CD8-positive, alpha-beta memory T cell (primary cell): ENCODE data around the gene ANKMY2. TPM values are rescaled to one million over a fixed set of nuclear protein-coding genes. Genes with fewer than 3 reads are reported as not detected.

Experiments used
- CTCF ChIA-PET: fragments of 350-600 bp; sonication (Branson Sonifier 250); formaldehyde crosslinking; loops from one replicate; lab custom pipeline; 2021; ENCODE audit warnings: antibody characterized with exemption; lab: Charles Lee
- POLR2A ChIA-PET: fragments of 350-600 bp; sonication (Branson Sonifier 250); formaldehyde crosslinking; loops from one replicate; lab custom pipeline; 2021; ENCODE audit warnings: antibody characterized with exemption; lab: Charles Lee
- DNase-seq, 5 donors: peaks; one replicate each; pipeline versions ENCODE4 v3.0.0 to v3.0.0-alpha.2; 2020 to 2022; ENCODE audit warnings: mixed read lengths in 1 of 5
- H3K27ac ChIP-seq: one replicate; pipeline ENCODE4 v1.7.0; 2013; ENCODE audit warnings: low read depth, mild to moderate bottlenecking, low read length, moderate library complexity
- H3K27me3 ChIP-seq: 2 replicates; pipeline ENCODE4 v1.7.0; 2013; ENCODE audit warnings: low read length, mild to moderate bottlenecking; ENCODE audit not compliant: insufficient read depth, poor library complexity, severe bottlenecking
- H3K36me3 ChIP-seq: 2 replicates; pipeline ENCODE4 v1.7.0; 2013; ENCODE audit warnings: mild to moderate bottlenecking, low read length, moderate library complexity; ENCODE audit not compliant: insufficient read depth
- H3K4me1 ChIP-seq: 2 replicates; pipeline ENCODE4 v1.7.0; 2013; ENCODE audit warnings: mild to moderate bottlenecking, low read length, moderate library complexity; ENCODE audit not compliant: insufficient read depth
- H3K4me3 ChIP-seq: 2 replicates; pipeline ENCODE4 v1.7.0; 2013; ENCODE audit warnings: mild to moderate bottlenecking, low read length
- H3K9me3 ChIP-seq: 2 replicates; pipeline ENCODE4 v1.7.0; 2013; ENCODE audit warnings: mild to moderate bottlenecking, low read length
- H3K27ac Mint-ChIP-seq, 8 donors: one replicate each; pipeline ENCODE4 v1.8.0; 2020 to 2021; ENCODE audit warnings: mixed read lengths in 8 of 8, mild to moderate bottlenecking in 6 of 8, inconsistent platforms in 3 of 8, moderate library complexity in 3 of 8
- H3K27me3 Mint-ChIP-seq, 2 donors: one replicate each; pipeline ENCODE4 v1.8.0; 2020 to 2021; ENCODE audit warnings: mixed read lengths in 2 of 2, mild to moderate bottlenecking in 1 of 2, moderate library complexity in 1 of 2
- H3K36me3 Mint-ChIP-seq, 3 donors: one replicate each; pipeline ENCODE4 v1.8.0; 2020 to 2021; ENCODE audit warnings: mixed read lengths in 3 of 3, inconsistent platforms in 1 of 3, mild to moderate bottlenecking in 1 of 3
- H3K4me1 Mint-ChIP-seq, 3 donors: one replicate each; pipeline ENCODE4 v1.8.0; 2020 to 2021; ENCODE audit warnings: mixed read lengths in 3 of 3, inconsistent platforms in 1 of 3, mild to moderate bottlenecking in 1 of 3
- H3K4me3 Mint-ChIP-seq, 7 donors: one replicate each; pipeline ENCODE4 v1.8.0; 2020 to 2021; ENCODE audit warnings: mixed read lengths in 7 of 7, mild to moderate bottlenecking in 6 of 7, moderate library complexity in 4 of 7, inconsistent platforms in 2 of 7
- H3K9me3 Mint-ChIP-seq, 5 donors: one replicate each; pipeline ENCODE4 v1.8.0; 2020 to 2022; ENCODE audit warnings: mixed read lengths in 5 of 5, mild to moderate bottlenecking in 3 of 5, moderate library complexity in 2 of 5, inconsistent platforms in 1 of 5
- polyA plus RNA-seq: library from polyadenylated mRNA; unstranded; fragments of 300-500 nt; fragmentation: Illumina TruSeq; gene quantifications from one replicate; pipeline ENCODE4 v1.2.3, GENCODE V29; 2021
- total RNA-seq, 2 experiments: library from RNA; stranded (reverse); gene quantifications; one replicate each; pipeline ENCODE4 v1.2.3, GENCODE V29; 2021

Gene ANKMY2
- total and polyA plus RNA-seq, 3 experiments from 2014 or later, result 10.7 to 20.1 (median 10.9) TPM

DNA sequence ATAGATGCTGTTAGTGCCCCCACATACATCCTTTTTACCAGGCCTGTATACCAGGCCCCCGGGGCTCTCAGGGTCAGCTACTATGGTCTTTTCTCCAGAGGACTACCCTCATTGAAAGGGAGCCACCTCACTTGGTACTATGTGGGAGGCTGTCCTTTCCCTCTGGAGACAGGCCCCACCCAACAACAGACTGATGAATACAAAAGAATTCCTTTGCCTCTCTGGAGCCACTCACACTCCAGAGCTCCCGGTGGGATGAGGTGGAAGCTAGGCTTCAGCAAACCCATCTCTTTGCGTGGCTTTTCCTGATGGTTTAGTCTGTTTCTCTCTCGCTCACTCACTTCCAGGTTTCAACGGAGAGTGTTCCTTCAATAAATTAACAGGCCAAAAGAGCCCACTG lies 30.3 kb downstream of the ANKMY2 start:
- Mint-ChIP-seq H3K27me3 (no peaks in the 10 kb centered on the region), H3K9me3 (no peaks in the 10 kb centered on the region), H3K4me3 (no peak overlapping the region), H3K27ac (no peak overlapping the region), H3K36me3 (peaks cover 12 to 69% (median 28%) of the 10 kb centered on the region in 3 donors), H3K4me1 (peaks cover 0 to 8% (median 5%) of the 10 kb centered on the region in 3 donors)
- no peak for DNase-seq
- H3K36me3 ChIP-seq, result peaks cover 18% of the 10 kb centered on the region
- no peak overlapping the region for H3K27ac ChIP-seq
- H3K4me3 ChIP-seq, result no peak overlapping the region
- ChIA-PET POLR2A (no interaction called here), CTCF (no interaction called here)
- no peaks in the 10 kb centered on the region for H3K9me3 ChIP-seq
- H3K27me3 ChIP-seq, result no peaks in the 10 kb centered on the region
- H3K4me1 ChIP-seq, result no peaks in the 10 kb centered on the region

DNA sequence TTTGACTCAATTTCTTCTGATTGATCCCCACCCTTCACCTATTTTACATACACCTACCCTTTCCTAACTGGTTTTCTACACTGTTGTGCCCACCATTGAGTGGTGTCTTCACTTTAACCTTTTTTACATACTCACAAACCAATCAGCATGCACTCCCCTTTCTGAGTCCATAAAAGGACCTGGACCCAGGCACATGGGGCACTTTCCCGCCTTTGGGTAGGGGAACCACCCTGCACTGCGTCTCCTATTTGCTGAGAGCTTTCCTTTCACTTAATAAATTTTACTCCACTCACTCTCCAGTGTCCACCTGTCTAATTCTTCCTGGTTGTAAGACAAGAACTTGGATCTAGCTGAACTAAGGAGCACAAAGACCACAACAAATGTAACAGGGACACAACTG lies 33.8 kb downstream of the ANKMY2 start:
- Histone ChIP-seq H3K4me1 (no peaks in the 10 kb centered on the region), H3K27ac (no peak overlapping the region), H3K27me3 (no peaks in the 10 kb centered on the region), H3K9me3 (no peaks in the 10 kb centered on the region), H3K36me3 (peaks cover 18% of the 10 kb centered on the region), H3K4me3 (no peak overlapping the region)
- H3K4me3 Mint-ChIP-seq, result no peak overlapping the region
- ChIA-PET POLR2A (no interaction called here), CTCF (no interaction called here)
- H3K4me1 Mint-ChIP-seq, result no peaks in the 10 kb centered on the region
- H3K36me3 Mint-ChIP-seq, result peaks cover 3 to 70% (median 25%) of the 10 kb centered on the region in 3 donors
- no peaks in the 10 kb centered on the region for H3K27me3 Mint-ChIP-seq
- no peak for DNase-seq
- H3K9me3 Mint-ChIP-seq, result no peaks in the 10 kb centered on the region
- H3K27ac Mint-ChIP-seq, result peak overlapping the region in 1 of 8 donors; percentile 62

DNA sequence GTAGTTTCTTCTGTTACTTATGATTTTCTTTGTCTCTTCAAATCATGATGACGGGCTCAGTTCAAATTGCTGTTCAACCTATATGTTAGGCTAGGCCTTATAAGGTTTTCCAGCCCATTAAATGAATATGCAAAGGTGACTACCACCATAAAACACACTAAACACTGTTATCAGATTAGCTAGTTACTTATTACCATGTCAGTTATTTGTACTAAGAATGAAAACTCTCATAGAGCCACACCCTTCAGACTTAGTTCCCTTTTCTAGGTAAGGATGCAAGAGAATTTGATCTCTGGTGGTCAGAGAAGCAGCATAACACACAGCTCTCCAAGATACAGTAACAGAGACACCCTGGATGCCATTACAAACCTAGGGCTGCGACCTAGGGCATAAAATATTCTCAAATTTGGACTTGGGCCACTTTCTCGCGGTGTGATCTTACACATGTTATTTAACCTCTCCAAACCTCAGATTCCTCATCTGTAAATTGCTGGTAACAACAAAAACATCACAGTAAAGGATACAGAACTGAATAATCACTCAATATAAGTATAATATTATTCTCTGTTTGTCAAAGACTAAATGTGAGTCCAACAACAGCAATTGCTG lies 35.6 kb downstream of the ANKMY2 start:
- no peaks in the 10 kb centered on the region for H3K4me1 Mint-ChIP-seq
- H3K27ac Mint-ChIP-seq, result no peak overlapping the region
- H3K27me3 Mint-ChIP-seq, result no peaks in the 10 kb centered on the region
- no peak overlapping the region for H3K4me3 Mint-ChIP-seq
- Histone ChIP-seq H3K27ac (no peak overlapping the region), H3K27me3 (no peaks in the 10 kb centered on the region), H3K9me3 (no peaks in the 10 kb centered on the region), H3K36me3 (peaks cover 10% of the 10 kb centered on the region), H3K4me3 (no peak overlapping the region), H3K4me1 (no peaks in the 10 kb centered on the region)
- POLR2A ChIA-PET, result no interaction called here
- no peak for DNase-seq
- peaks cover 3 to 62% (median 23%) of the 10 kb centered on the region in 3 donors for H3K36me3 Mint-ChIP-seq
- CTCF ChIA-PET, result no interaction called here
- no peaks in the 10 kb centered on the region for H3K9me3 Mint-ChIP-seq

DNA sequence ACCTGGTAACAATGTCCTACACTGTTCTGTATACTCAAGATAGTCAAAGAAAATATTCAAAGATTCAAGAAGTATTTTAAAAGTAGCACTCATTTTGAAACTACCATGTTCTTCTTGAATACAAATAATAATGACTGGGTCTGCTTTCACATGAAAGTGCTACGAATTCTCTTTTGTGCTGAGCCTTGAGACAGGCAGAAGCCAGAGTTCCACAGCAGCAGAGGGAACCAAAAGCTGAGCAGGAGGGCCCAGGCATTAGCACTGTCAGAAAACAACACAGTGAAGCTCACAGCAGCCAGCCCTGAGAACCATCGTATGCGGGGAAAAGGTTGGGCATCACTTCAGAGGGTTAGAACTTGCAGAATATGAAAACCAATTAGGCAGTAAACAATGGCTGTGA lies 38.9 kb downstream of the ANKMY2 start:
- H3K36me3 Mint-ChIP-seq, result peaks cover 12 to 69% (median 27%) of the 10 kb centered on the region in 3 donors
- no peak overlapping the region for H3K4me3 Mint-ChIP-seq
- Histone ChIP-seq H3K4me3 (no peak overlapping the region), H3K4me1 (no peaks in the 10 kb centered on the region), H3K27ac (no peak overlapping the region), H3K27me3 (no peaks in the 10 kb centered on the region), H3K36me3 (no peaks in the 10 kb centered on the region), H3K9me3 (no peaks in the 10 kb centered on the region)
- H3K4me1 Mint-ChIP-seq, result no peaks in the 10 kb centered on the region
- CTCF ChIA-PET, result no interaction called here
- H3K9me3 Mint-ChIP-seq, result no peaks in the 10 kb centered on the region
- POLR2A ChIA-PET, result no interaction called here
- H3K27me3 Mint-ChIP-seq, result no peaks in the 10 kb centered on the region
- no peak for DNase-seq
- peak overlapping the region in 2 of 8 donors; percentile 42 to 45 for H3K27ac Mint-ChIP-seq

DNA sequence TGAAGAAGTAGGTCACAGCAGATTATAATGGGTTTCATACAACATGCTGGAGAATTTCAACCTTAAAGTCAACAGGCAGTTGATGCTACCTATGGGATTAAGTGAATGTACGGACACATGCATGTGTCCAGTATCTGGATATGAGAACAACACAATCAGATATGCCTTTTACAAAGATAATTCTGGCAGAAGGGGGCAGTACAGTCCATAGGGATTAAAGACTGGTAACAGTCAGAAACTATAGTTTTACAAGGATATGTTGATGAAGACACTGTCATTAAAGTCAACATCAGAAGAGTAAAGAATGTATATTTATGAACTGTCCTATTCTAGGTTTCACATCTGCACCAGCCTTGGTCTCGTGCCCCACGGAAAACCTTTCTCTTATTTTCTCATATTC lies 41.5 kb downstream of the ANKMY2 start:
- Histone ChIP-seq H3K27ac (no peak overlapping the region), H3K27me3 (no peaks in the 10 kb centered on the region), H3K4me3 (no peak overlapping the region), H3K9me3 (no peaks in the 10 kb centered on the region), H3K36me3 (no peaks in the 10 kb centered on the region), H3K4me1 (no peaks in the 10 kb centered on the region)
- H3K27ac Mint-ChIP-seq, result peak overlapping the region in 1 of 8 donors; percentile 35
- ChIA-PET POLR2A (no interaction called here), CTCF (no interaction called here)
- peaks cover 10 to 75% (median 34%) of the 10 kb centered on the region in 3 donors for H3K36me3 Mint-ChIP-seq
- H3K9me3 Mint-ChIP-seq, result no peaks in the 10 kb centered on the region
- no peak for DNase-seq
- H3K27me3 Mint-ChIP-seq, result no peaks in the 10 kb centered on the region
- H3K4me3 Mint-ChIP-seq, result no peak overlapping the region
- no peaks in the 10 kb centered on the region for H3K4me1 Mint-ChIP-seq

DNA sequence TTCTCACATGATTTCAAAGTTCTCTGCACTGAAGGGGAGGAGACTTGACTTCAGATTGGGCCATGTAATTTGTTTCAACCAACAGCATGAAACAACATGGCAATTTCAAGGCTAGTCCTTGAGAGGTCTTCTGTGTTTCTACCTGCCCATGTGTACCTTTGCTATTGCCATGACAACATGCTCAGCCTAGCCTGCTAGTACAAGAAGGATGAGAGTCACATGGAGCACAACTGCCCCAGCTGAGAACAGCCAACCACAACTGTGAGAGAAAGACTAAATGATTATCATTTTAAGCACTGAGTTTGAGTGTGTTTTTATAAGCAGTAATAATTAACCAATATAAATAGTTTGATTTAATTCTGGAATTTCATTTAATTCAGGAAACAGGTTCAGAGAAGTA lies 41.9 kb downstream of the ANKMY2 start:
- H3K4me1 Mint-ChIP-seq, result no peaks in the 10 kb centered on the region
- ChIA-PET POLR2A (no interaction called here), CTCF (no interaction called here)
- Histone ChIP-seq H3K9me3 (no peaks in the 10 kb centered on the region), H3K27me3 (no peaks in the 10 kb centered on the region), H3K4me3 (no peak overlapping the region), H3K4me1 (no peaks in the 10 kb centered on the region), H3K36me3 (no peaks in the 10 kb centered on the region), H3K27ac (no peak overlapping the region)
- peaks cover 10 to 76% (median 35%) of the 10 kb centered on the region in 3 donors for H3K36me3 Mint-ChIP-seq
- DNase-seq, result no peak
- H3K27ac Mint-ChIP-seq, result peak overlapping the region in 2 of 8 donors; percentile 13 to 35
- no peak overlapping the region for H3K4me3 Mint-ChIP-seq
- H3K27me3 Mint-ChIP-seq, result no peaks in the 10 kb centered on the region
- no peaks in the 10 kb centered on the region for H3K9me3 Mint-ChIP-seq

DNA sequence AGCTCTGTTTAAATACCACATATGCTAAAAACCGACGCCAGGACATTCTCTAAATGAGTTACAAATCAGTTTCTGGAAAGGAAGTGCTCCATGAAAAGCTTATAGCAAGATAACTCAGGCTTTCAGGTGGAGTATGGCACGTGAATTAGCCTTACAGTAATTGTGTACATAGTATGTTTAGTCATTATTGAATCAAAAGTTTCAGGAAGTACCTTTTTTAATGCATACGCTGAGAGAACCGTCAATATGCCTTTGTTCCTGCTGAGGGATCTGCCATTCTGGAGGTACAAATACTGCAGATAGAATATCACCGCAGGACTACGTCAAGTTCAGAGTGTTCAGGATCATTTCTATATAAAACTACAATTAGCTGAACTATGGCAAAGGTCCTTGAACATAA lies 45.7 kb downstream of the ANKMY2 start:
- no peaks in the 10 kb centered on the region for H3K27me3 Mint-ChIP-seq
- no peaks in the 10 kb centered on the region for H3K4me1 ChIP-seq
- H3K27me3 ChIP-seq, result no peaks in the 10 kb centered on the region
- H3K27ac Mint-ChIP-seq, result peak overlapping the region in 1 of 8 donors; percentile 71
- H3K9me3 ChIP-seq, result no peaks in the 10 kb centered on the region
- no peaks in the 10 kb centered on the region for H3K36me3 ChIP-seq
- DNase-seq, result no peak
- H3K4me3 ChIP-seq, result no peak overlapping the region
- peaks cover 10 to 61% (median 25%) of the 10 kb centered on the region in 3 donors for H3K36me3 Mint-ChIP-seq
- no peak overlapping the region for H3K4me3 Mint-ChIP-seq
- H3K27ac ChIP-seq, result no peak overlapping the region
- no peaks in the 10 kb centered on the region for H3K9me3 Mint-ChIP-seq
- CTCF ChIA-PET, result interaction anchor here (0.7 kb wide), 1 partner anchor 35 kb away, joined by 3 read pairs; no protein-coding TSS in a partner anchor
- no peaks in the 10 kb centered on the region for H3K4me1 Mint-ChIP-seq
- POLR2A ChIA-PET, result no interaction called here

DNA sequence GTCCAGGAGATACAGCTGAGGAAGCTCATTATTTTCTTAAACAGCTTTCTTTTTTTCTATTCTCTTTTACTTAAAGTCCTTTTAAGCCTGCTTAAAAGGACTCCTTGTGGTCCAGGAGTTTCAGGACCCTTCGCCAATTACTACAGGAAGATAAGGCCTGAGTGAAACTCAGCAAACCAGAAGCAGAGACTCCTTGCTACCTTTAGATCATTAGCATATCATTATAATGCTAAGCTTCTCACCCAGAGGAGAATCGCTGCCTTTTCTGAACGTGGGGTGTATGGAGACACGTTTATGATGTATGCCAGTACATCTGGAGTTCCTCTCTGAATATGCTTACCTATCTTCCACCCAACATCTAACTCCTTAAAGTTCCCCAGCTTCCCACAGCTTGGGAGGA lies 47.5 kb downstream of the ANKMY2 start:
- Mint-ChIP-seq H3K27me3 (no peaks in the 10 kb centered on the region), H3K27ac (peak overlapping the region in 2 of 8 donors; percentile 0 to 62), H3K4me3 (no peak overlapping the region), H3K9me3 (no peaks in the 10 kb centered on the region), H3K4me1 (no peaks in the 10 kb centered on the region), H3K36me3 (peaks cover under 1 to 44% (median 19%) of the 10 kb centered on the region in 3 donors)
- no peak overlapping the region for H3K4me3 ChIP-seq
- H3K27me3 ChIP-seq, result no peaks in the 10 kb centered on the region
- H3K4me1 ChIP-seq, result no peaks in the 10 kb centered on the region
- POLR2A ChIA-PET, result no interaction called here
- no peaks in the 10 kb centered on the region for H3K9me3 ChIP-seq
- CTCF ChIA-PET, result interaction anchor here (1.3 kb wide), 1 partner anchor 11 kb away, joined by 3 read pairs; no protein-coding TSS in a partner anchor
- H3K27ac ChIP-seq, result no peak overlapping the region
- DNase-seq, result no peak
- H3K36me3 ChIP-seq, result no peaks in the 10 kb centered on the region
